Activated T-helper 17 cell treated with anti-CD3 and anti-CD28 coated beads, Interleukin-2, amount 50 U/mL, for 72 hours (primary cell): ENCODE measurements around the gene GPC5. TPM values are rescaled to one million over a fixed set of nuclear protein-coding genes. Genes with fewer than 3 reads are reported as not detected.
"Not testable (repeated sequence)": the region's sequence is repeated elsewhere in the genome, so short reads cannot be mapped to it uniquely, and the experiment has no call there.

Source experiments
- ATAC-seq: fragments of 150-1000 bp; cut with Tn5 transposase; replicated peaks from 2 replicates; pipeline ENCODE4 v1.10.0; 2021; ENCODE audit warnings: mild to moderate bottlenecking, moderate library complexity
- H3K27ac Mint-ChIP-seq: one replicate; pipeline ENCODE4 v1.8.0; 2022; ENCODE audit warnings: mixed read lengths
- H3K27me3 Mint-ChIP-seq: one replicate; pipeline ENCODE4 v1.8.0; 2022; ENCODE audit warnings: mixed read lengths
- H3K36me3 Mint-ChIP-seq: one replicate; pipeline ENCODE4 v1.8.0; 2022; ENCODE audit warnings: low read depth, mild to moderate bottlenecking, mixed read lengths
- H3K4me1 Mint-ChIP-seq: one replicate; pipeline ENCODE4 v1.8.0; 2022; ENCODE audit warnings: mixed read lengths
- H3K4me3 Mint-ChIP-seq: one replicate; pipeline ENCODE4 v1.8.0; 2022; ENCODE audit warnings: mild to moderate bottlenecking, mixed read lengths
- H3K9me3 Mint-ChIP-seq: one replicate; pipeline ENCODE4 v1.8.0; 2022; ENCODE audit warnings: mixed read lengths
- total RNA-seq, 2 donors: library from RNA; stranded (reverse); gene quantifications; one replicate each; pipeline ENCODE4 v1.2.3, GENCODE V29; 2022

Gene GPC5
- total RNA-seq, 2 donors from 2014 or later, result 0.09 to 0.29 TPM

DNA sequence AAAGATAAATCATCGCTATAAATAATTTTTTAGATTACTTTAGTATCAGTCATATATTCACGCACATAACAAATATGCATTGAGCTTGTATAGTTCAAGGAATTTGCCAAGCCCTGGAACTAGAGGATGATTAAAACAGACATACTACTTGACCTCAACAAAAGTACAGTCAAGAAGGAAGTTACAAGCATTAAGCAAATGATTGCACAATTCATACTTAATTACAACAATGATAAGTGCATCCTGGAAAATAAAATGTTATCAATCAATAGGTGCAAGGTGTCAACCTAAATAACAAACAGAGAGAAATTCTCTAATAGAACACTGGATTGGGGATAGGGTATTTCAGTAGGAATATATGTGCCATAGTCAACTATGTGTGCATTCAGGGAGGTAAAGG is 491.2 kb downstream of the GPC5 start:
- ATAC-seq, result no peak
- H3K9me3 Mint-ChIP-seq, result peaks cover 16% of the 10 kb centered on the region
- H3K36me3 Mint-ChIP-seq, result no peaks in the 10 kb centered on the region
- H3K4me3 Mint-ChIP-seq, result no peak overlapping the region
- H3K27me3 Mint-ChIP-seq, result no peaks in the 10 kb centered on the region
- no peak overlapping the region for H3K27ac Mint-ChIP-seq
- H3K4me1 Mint-ChIP-seq, result no peaks in the 10 kb centered on the region

GRCh38 chr13:91891141-91891540 is 492.7 kb downstream of the GPC5 start:
- Mint-ChIP-seq H3K27me3 (no peaks in the 10 kb centered on the region), H3K27ac (no peak overlapping the region)

GRCh38 chr13:91893040-91893439 is 494.6 kb downstream of the GPC5 start:
- Mint-ChIP-seq H3K27ac (no peak overlapping the region), H3K4me1 (no peaks in the 10 kb centered on the region), H3K4me3 (no peak overlapping the region), H3K36me3 (no peaks in the 10 kb centered on the region), H3K27me3 (no peaks in the 10 kb centered on the region), H3K9me3 (peaks cover 5% of the 10 kb centered on the region)
- no peak for ATAC-seq

More at GRCh38 chr13:91891141-91891540, 492.7 kb downstream of the GPC5 start:
- H3K4me1 Mint-ChIP-seq, result no peaks in the 10 kb centered on the region
- peaks cover 13% of the 10 kb centered on the region for H3K9me3 Mint-ChIP-seq
- no peak for ATAC-seq
- H3K36me3 Mint-ChIP-seq, result no peaks in the 10 kb centered on the region
- H3K4me3 Mint-ChIP-seq, result no peak overlapping the region

DNA sequence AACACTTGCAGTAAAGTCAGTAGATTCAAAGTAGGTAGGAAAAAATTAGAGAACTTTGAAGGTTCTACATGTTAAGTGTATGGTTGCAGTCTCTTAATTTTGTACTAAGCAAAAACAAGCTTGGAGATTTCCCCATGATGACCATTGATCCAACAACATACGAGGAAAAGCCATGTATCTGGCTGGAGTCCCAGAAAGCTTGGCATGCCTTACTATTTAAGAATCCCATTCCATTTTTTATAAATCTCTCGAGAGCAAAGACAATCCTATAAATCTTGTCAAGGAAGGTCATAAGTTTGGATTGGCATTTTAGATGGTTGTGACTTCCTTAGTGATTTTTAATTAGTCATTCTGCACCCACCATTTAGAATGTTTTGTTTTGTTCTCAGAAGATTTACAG is 495.9 kb downstream of the GPC5 start:
- H3K4me3 Mint-ChIP-seq, result no peak overlapping the region
- H3K36me3 Mint-ChIP-seq, result no peaks in the 10 kb centered on the region
- no peak overlapping the region for H3K27ac Mint-ChIP-seq
- no peaks in the 10 kb centered on the region for H3K27me3 Mint-ChIP-seq
- no peak for ATAC-seq
- H3K4me1 Mint-ChIP-seq, result no peaks in the 10 kb centered on the region
- H3K9me3 Mint-ChIP-seq, result no peaks in the 10 kb centered on the region

DNA sequence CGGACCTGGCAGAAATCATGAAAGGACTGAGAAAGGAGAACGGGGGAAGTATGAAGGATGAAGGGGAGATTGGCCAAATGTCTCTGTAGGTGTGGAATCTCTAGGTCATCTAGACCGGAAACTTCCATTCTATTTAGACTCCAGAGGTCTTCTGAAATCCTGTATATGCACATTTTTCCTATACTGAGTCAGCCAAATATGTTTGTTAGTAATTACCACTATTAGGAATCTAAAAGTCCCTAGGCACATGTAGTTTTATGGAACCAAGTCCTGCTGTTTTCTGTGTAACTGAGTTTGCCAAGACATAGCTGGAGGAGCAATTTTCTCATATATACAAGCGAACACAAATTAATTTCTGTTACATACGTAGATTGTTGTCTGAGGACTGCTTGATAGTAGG is 498.1 kb downstream of the GPC5 start:
- Mint-ChIP-seq H3K4me1 (no peaks in the 10 kb centered on the region), H3K27me3 (no peaks in the 10 kb centered on the region), H3K4me3 (no peak overlapping the region), H3K36me3 (no peaks in the 10 kb centered on the region), H3K9me3 (no peaks in the 10 kb centered on the region), H3K27ac (no peak overlapping the region)
- ATAC-seq, result no peak

DNA sequence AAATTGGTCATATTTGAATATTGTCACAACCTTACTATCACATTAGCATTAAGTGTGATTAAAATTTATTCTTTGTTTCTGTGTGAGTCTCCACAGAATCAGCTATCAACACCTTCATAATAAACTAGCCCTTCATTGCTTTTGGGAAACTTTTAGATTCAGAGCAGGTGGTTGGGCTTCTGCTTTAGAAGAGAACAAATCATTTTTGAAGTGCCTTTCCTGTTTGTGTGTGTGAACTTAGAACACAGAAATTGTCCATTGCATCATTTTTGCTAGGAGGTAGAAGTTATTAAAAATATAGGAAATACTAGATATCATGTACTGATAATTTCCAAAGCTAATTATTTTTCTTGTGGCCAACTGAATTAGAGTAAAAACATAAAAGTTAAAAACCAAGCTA is 500.6 kb downstream of the GPC5 start:
- H3K27me3 Mint-ChIP-seq, H3K4me3 Mint-ChIP-seq, H3K9me3 Mint-ChIP-seq, H3K4me1 Mint-ChIP-seq, H3K36me3 Mint-ChIP-seq, H3K27ac Mint-ChIP-seq, ATAC-seq: not testable (repeated sequence)

- H3K4me3 Mint-ChIP-seq, result no peak overlapping the region
- H3K4me1 Mint-ChIP-seq, result no peaks in the 10 kb centered on the region
- ATAC-seq, result no peak
- H3K9me3 Mint-ChIP-seq, result peaks cover 5% of the 10 kb centered on the region
- no peaks in the 10 kb centered on the region for H3K27me3 Mint-ChIP-seq
- H3K27ac Mint-ChIP-seq, result no peak overlapping the region
- H3K36me3 Mint-ChIP-seq, result no peaks in the 10 kb centered on the region
These were observed 503.9 kb downstream of the GPC5 start for GRCh38 chr13:91902291-91902690.

- Mint-ChIP-seq H3K4me1 (no peaks in the 10 kb centered on the region), H3K36me3 (no peaks in the 10 kb centered on the region), H3K27ac (no peak overlapping the region), H3K27me3 (no peaks in the 10 kb centered on the region), H3K9me3 (peaks cover 5% of the 10 kb centered on the region), H3K4me3 (no peak overlapping the region)
- ATAC-seq, result no peak
These were observed 505.6 kb downstream of the GPC5 start for GRCh38 chr13:91904005-91904404.

DNA sequence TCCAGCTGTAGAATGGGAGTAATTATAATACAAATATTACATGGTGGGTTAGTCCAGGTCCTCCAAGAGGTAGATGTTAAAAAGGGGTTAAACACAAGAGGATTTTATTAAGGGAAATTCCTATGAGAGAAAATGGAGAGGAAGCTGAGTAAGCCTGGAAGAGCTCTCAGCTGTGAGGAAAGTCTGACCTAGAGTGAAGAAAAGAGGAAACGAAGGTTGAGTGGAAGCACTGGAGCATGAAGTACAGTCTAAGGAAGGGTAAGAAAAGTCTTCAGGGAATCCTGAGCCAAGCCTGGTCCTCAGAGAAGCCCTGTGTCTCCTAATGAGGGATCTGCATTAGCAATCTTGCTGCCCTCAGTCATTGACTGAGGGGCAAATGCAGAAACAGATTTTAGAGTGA is 506.2 kb downstream of the GPC5 start:
- H3K4me3 Mint-ChIP-seq, result no peak overlapping the region
- H3K9me3 Mint-ChIP-seq, result peaks cover 5% of the 10 kb centered on the region
- H3K4me1 Mint-ChIP-seq, result no peaks in the 10 kb centered on the region
- H3K27me3 Mint-ChIP-seq, result no peaks in the 10 kb centered on the region
- no peaks in the 10 kb centered on the region for H3K36me3 Mint-ChIP-seq
- H3K27ac Mint-ChIP-seq, result no peak overlapping the region
- no peak for ATAC-seq

DNA sequence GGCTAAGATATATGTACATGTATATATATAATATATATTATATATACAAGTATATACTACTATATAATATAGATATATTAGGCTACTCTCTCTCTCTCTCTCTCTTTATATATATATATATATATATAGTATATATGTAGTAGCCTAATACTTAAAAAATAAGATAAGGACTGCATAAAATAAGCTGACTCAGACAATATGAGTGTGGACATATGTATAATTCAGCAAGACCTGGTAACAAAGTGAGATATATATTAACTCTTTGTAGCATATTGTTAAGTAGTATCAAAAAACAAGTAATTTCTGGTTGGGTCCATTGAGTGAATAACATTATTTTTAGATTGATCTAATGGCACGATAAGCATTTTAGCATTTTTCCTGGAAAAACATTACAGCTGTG is 509.0 kb downstream of the GPC5 start:
- Mint-ChIP-seq H3K36me3 (no peaks in the 10 kb centered on the region), H3K9me3 (peaks cover 10% of the 10 kb centered on the region), H3K27me3 (no peaks in the 10 kb centered on the region), H3K4me1 (no peaks in the 10 kb centered on the region), H3K27ac (no peak overlapping the region), H3K4me3 (no peak overlapping the region)
- ATAC-seq, result no peak

DNA sequence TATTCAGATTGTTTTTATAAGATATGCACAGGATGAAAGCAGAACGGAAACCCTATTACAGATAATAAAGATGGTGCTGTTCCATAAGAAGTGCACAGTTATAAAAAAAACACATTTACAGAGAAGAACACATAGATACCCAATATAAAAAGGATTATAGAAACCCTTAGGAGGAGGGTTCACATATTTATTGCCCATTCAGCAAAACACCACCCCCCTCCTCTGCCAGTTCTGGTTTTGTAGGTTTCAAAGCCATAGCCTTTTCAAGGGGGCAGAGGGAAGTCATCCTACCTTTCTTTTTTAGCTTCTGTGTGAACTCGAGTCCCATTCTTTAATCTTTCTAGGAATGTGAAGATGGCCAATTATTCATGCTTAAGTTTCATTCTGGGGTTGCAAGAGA is 511.2 kb downstream of the GPC5 start:
- Mint-ChIP-seq H3K4me1 (no peaks in the 10 kb centered on the region), H3K36me3 (no peaks in the 10 kb centered on the region), H3K27me3 (no peaks in the 10 kb centered on the region), H3K27ac (no peak overlapping the region), H3K9me3 (peaks cover 7% of the 10 kb centered on the region), H3K4me3 (no peak overlapping the region)
- ATAC-seq, result no peak

GRCh38 chr13:91922969-91923592 is 524.7 kb downstream of the GPC5 start:
- Mint-ChIP-seq H3K36me3 (no peaks in the 10 kb centered on the region), H3K4me3 (no peak overlapping the region), H3K27ac (no peak overlapping the region)

DNA sequence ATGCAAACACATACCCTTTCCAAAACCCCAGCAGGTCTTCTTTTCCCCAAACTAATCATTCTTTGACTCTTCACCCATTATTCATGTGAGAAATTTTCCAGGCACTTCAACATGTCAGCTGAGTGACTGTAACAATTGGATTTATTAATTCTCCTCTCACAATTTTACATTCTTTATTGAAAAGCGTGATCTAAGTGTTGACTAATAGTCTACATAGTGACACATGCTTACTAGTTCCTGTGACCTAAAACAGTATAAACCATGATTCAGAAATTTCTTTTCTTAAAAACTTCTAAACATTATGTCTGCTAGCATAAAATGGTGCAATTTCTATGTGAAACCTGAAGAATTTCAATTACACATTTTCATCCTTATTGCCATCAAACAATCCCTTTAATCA is 532.3 kb downstream of the GPC5 start:
- Mint-ChIP-seq H3K9me3 (no peaks in the 10 kb centered on the region), H3K4me1 (no peaks in the 10 kb centered on the region), H3K36me3 (no peaks in the 10 kb centered on the region), H3K27ac (no peak overlapping the region), H3K4me3 (no peak overlapping the region), H3K27me3 (no peaks in the 10 kb centered on the region)
- ATAC-seq, result no peak

More at GRCh38 chr13:91922969-91923592, 524.7 kb downstream of the GPC5 start:
- Mint-ChIP-seq H3K4me1 (no peaks in the 10 kb centered on the region), H3K27me3 (no peaks in the 10 kb centered on the region), H3K9me3 (peaks cover 12% of the 10 kb centered on the region)
- no peak for ATAC-seq

DNA sequence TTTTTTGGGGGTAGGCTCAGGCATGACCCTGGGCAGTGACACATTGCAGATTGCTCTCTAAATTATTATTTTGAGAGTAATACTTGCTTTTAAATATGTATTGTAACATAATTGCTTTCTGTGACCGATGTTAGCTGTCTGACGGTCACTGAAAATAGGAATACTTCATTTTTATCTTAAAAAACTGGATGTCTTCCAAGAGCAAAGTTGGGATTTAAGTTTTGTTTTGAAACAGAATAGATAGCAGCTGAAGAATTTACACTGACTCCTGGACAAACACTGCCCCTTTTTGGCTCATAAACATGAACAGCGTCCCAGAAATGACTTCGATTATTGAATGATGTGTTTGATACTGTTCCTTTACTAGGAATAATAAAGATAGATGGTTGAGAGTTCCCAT is 535.9 kb downstream of the GPC5 start:
- H3K9me3 Mint-ChIP-seq, result peaks cover 4% of the 10 kb centered on the region
- H3K4me3 Mint-ChIP-seq, result no peak overlapping the region
- no peaks in the 10 kb centered on the region for H3K36me3 Mint-ChIP-seq
- no peaks in the 10 kb centered on the region for H3K4me1 Mint-ChIP-seq
- H3K27me3 Mint-ChIP-seq, result no peaks in the 10 kb centered on the region
- no peak overlapping the region for H3K27ac Mint-ChIP-seq
- ATAC-seq, result no peak

- Mint-ChIP-seq H3K27me3 (no peaks in the 10 kb centered on the region), H3K36me3 (no peaks in the 10 kb centered on the region), H3K9me3 (no peaks in the 10 kb centered on the region), H3K4me3 (no peak overlapping the region), H3K4me1 (no peaks in the 10 kb centered on the region), H3K27ac (no peak overlapping the region)
- ATAC-seq, result no peak
These were observed 548.2 kb downstream of the GPC5 start for GRCh38 chr13:91946498-91947070.

- no peaks in the 10 kb centered on the region for H3K36me3 Mint-ChIP-seq
- no peak for ATAC-seq
- no peaks in the 10 kb centered on the region for H3K9me3 Mint-ChIP-seq
- H3K4me1 Mint-ChIP-seq, result no peaks in the 10 kb centered on the region
- H3K27me3 Mint-ChIP-seq, result no peaks in the 10 kb centered on the region
- H3K27ac Mint-ChIP-seq, result no peak overlapping the region
- H3K4me3 Mint-ChIP-seq, result no peak overlapping the region
These were observed 550.3 kb downstream of the GPC5 start for GRCh38 chr13:91948736-91949135.
